Umbilical cord (tissue), 1 donor: ENCODE data around the gene GTF2H1. TPM values are rescaled to one million over a fixed set of nuclear protein-coding genes. Genes with fewer than 3 reads are reported as not detected.

Source experiments
- total RNA-seq: library from RNA; depleted of rRNA; stranded (reverse); fragments of >200 nt; gene quantifications from one replicate; pipeline ENCODE4 v1.2.3, GENCODE V29; 2014; ENCODE audit warnings: low replicate concordance; ENCODE audit not compliant: insufficient read depth

GTF2H1 gene
- total RNA-seq, 1 donor from 2014 or later: 110 TPM

Other genes with a start within 250 kb of the GTF2H1 start
- 8.4 TPM for gene SAAL1, start 216.5 kb upstream of the GTF2H1 start, total RNA-seq
- gene MRGPRX3, start 190.0 kb upstream of the GTF2H1 start, total RNA-seq: not detected
- gene MRGPRX4, start 149.7 kb upstream of the GTF2H1 start, total RNA-seq: 0.96 TPM
- not detected for gene SAA4, start 85.8 kb upstream of the GTF2H1 start, total RNA-seq
- gene SAA2, start 73.9 kb upstream of the GTF2H1 start, total RNA-seq: 22.1 TPM
- gene SAA1, start 56.3 kb upstream of the GTF2H1 start, total RNA-seq: not detected
- gene HPS5, start 427 bp upstream of the GTF2H1 start, total RNA-seq: 62.8 TPM
- gene LDHA, start 72.0 kb downstream of the GTF2H1 start, total RNA-seq: 618 TPM
- gene LDHC, start 89.8 kb downstream of the GTF2H1 start, total RNA-seq: not detected
- gene LDHAL6A, start 133.3 kb downstream of the GTF2H1 start, total RNA-seq: 0.96 TPM
- gene TSG101, start 204.4 kb downstream of the GTF2H1 start, total RNA-seq: 24.6 TPM